Endothelial cell of umbilical vein (primary cell): ENCODE results near the gene CLTB. TPM values are rescaled to one million over a fixed set of nuclear protein-coding genes. Genes with fewer than 3 reads are reported as not detected.

ENCODE experiments used
- BruUV-seq: library from RNA; stranded (reverse); fragments of 400-500 nt; replicated peaks from 2 replicates; lab custom pipeline; 2021; lab: Mats Ljungman, UMichigan
- CTCF ChIA-PET: fragments of 300-600, 350-600 bp; sonication (Branson Sonifier 250); formaldehyde crosslinking; loops from one replicate; lab custom pipeline; 2021; ENCODE audit warnings: antibody characterized with exemption, inconsistent platforms; lab: Charles Lee
- POLR2A ChIA-PET: fragments of 300-600, 350-600 bp; sonication (Branson Sonifier 250); formaldehyde crosslinking; loops from one replicate; lab custom pipeline; 2021; ENCODE audit warnings: antibody characterized with exemption, inconsistent platforms; lab: Charles Lee
- DNase-seq: peaks from one replicate; pipeline ENCODE4 v3.0.0-alpha.2; 2011; ENCODE audit warnings: low read depth, low spot score
- FAIRE-seq: peaks from 2 replicates; lab custom pipeline; 2011; peaks lifted over from hg19 to GRCh38; lab: Jason Lieb, UNC
- H2AFZ ChIP-seq: 2 replicates; pipeline ENCODE4 v1.6.0; 2012; ENCODE audit warnings: low read depth, low read length, control low read depth, inconsistent platforms
- H3K27ac ChIP-seq: 2 replicates; pipeline ENCODE4 v1.5.1; 2011; ENCODE audit warnings: low read depth, mild to moderate bottlenecking, control low read depth, low read length, moderate library complexity; ENCODE audit not compliant: insufficient read depth
- H3K27me3 ChIP-seq, 2 experiments: 2 replicates each; pipeline versions ENCODE4 v1.6.0 to v1.6.1; 2011; ENCODE audit warnings: low read length in 2 of 2, mixed read lengths in 1 of 2; ENCODE audit not compliant: control insufficient read depth in 2 of 2, insufficient read depth in 2 of 2
- H3K36me3 ChIP-seq, 2 experiments: 2 replicates in 1 of 2; 3 replicates in 1 of 2; pipeline ENCODE4 v1.5.1; 2011; ENCODE audit warnings: low read length in 2 of 2, mild to moderate bottlenecking in 1 of 2, moderate library complexity in 1 of 2; ENCODE audit not compliant: control insufficient read depth in 2 of 2, insufficient read depth in 2 of 2; ENCODE audit errors: extremely low read depth in 1 of 2
- H3K4me1 ChIP-seq: 3 replicates; pipeline ENCODE4 v1.5.1; 2011; ENCODE audit warnings: mild to moderate bottlenecking, low read length; ENCODE audit not compliant: control insufficient read depth, insufficient read depth; ENCODE audit errors: extremely low read depth
- H3K4me2 ChIP-seq: 2 replicates; pipeline ENCODE4 v1.6.1; 2011; ENCODE audit warnings: low read length, control low read depth, mixed read lengths; ENCODE audit not compliant: insufficient read depth
- H3K4me3 ChIP-seq, 3 experiments: fragments of 200-600 bp in 1 of 3; sonication (generic), shearing (Covaris generic) in 1 of 3; replicated peaks in 1 of 3; 2 replicates each; pipeline ENCODE4 v1.5.1; 2011 to 2016; ENCODE audit warnings: control low read depth in 3 of 3, low read length in 3 of 3, mild to moderate bottlenecking in 2 of 3, inconsistent platforms in 1 of 3, low read depth in 1 of 3, moderate library complexity in 1 of 3; ENCODE audit not compliant: insufficient read depth in 1 of 3
- H3K79me2 ChIP-seq: 2 replicates; pipeline ENCODE4 v1.6.0; 2012; ENCODE audit warnings: low read length, inconsistent platforms; ENCODE audit not compliant: control insufficient read depth, insufficient read depth
- H3K9ac ChIP-seq: replicated peaks from 2 replicates; pipeline ENCODE3; 2011; ENCODE audit warnings: low read length, control low read depth; ENCODE audit not compliant: insufficient read depth; ENCODE audit errors: extremely low read depth
- H3K9me1 ChIP-seq: replicated peaks from 3 replicates; pipeline ENCODE4 v1.6.0; 2011; ENCODE audit warnings: mild to moderate bottlenecking, low read length; ENCODE audit not compliant: control insufficient read depth, insufficient read depth; ENCODE audit errors: extremely low read depth
- H3K9me3 ChIP-seq: replicated peaks from 2 replicates; pipeline ENCODE4 v1.5.1; 2012; ENCODE audit warnings: low read length, inconsistent platforms; ENCODE audit not compliant: control insufficient read depth, insufficient read depth
- H4K20me1 ChIP-seq: replicated peaks from 2 replicates; pipeline ENCODE3; 2011; ENCODE audit warnings: mild to moderate bottlenecking, low read length; ENCODE audit not compliant: control insufficient read depth, insufficient read depth; ENCODE audit errors: extremely low read depth
- JUN ChIP-seq: IDR thresholded peaks from 2 replicates; pipeline ENCODE4 v1.6.1; 2011; ENCODE audit warnings: borderline replicate concordance, low read depth; ENCODE audit not compliant: insufficient read length, insufficient read depth
- POLR2AphosphoS5 ChIP-seq: IDR thresholded peaks from 2 replicates; pipeline ENCODE4 v1.6.1; 2012; ENCODE audit warnings: low read depth, mild to moderate bottlenecking, control low read depth, low read length, moderate library complexity; ENCODE audit not compliant: insufficient read depth
- dilution Hi-C: fragments of 300-500 bp; cut with MboI; formaldehyde crosslinking; loops from one replicate; pipeline ENCODE4 v1.15.0; 2019; ENCODE audit warnings: low sequenced_read_pairs; ENCODE audit not compliant: extremely low pct_ligation_motif_present
- intact Hi-C: fragments of 100-400 bp; cut with micrococcal nuclease; formaldehyde crosslinking; loops from one replicate; pipeline ENCODE4 v1.10.0; 2022
- polyA plus RNA-seq, 4 experiments: library from polyadenylated mRNA; depleted of rRNA in 3 of 4; stranded (reverse) in 3 of 4; unstranded in 1 of 4; fragments of >200 nt; gene quantifications; 2 replicates each; pipeline versions ENCODE4 v1.2.1 to v1.2.3, GENCODE V29; 2011 to 2012; ENCODE audit warnings: missing spikeins in 1 of 4
- total RNA-seq: library from RNA; stranded (reverse); gene quantifications from 2 replicates; pipeline ENCODE4 v1.2.3, GENCODE V29; 2021

Gene CLTB
- total and polyA plus RNA-seq, 2 donors (not counting 3 experiments of a cell fraction or from before 2014, with no cell fraction given): 73.2 to 111 TPM

DNA sequence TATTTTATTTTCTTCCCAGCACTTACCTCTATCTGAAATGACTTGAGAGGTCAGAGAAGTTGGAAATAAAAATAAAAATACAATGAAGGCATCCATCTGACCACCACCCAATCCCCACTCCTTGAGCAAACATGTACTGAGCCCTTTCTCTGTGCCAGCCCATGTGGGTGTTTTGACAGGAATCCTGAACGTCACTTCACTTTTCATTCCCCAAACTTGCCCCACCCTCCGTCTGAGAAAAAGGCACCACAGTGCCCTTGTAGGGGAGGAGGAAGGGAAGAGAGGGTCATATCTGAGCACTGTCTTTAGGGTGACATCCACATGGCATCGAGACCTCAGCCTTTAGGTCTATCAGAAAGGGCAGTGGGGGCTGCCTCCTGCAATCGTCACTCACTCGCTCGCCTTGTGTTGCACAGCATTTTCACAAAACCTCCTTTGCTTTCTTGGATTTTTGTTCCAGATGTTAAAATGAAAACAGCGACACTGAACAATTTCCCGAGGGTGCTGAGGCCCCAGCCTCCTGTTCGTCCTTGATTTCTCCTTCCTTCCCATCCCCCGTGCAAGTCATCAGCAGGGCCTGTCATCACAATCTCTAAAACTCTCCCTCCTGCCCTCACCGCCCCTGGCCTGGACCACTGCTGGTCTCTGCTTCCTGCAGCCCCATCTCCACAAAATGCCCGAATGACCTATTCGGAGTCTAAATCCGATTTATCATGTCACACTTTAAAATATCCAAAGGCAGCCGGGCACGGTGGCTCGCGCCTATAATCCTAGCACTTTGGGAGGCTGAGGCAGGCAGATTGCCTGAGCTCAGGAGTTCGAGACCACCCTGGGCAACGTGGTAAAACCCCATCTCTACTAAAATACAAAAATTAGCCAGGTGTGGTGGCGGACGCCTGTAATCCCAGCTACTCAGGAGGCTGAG, 14.8 kb downstream of the CLTB start:
- no TSS peak for BruUV-seq
- Histone ChIP-seq H3K27ac (no peak overlapping the region), H3K4me3 (no peak overlapping the region), H3K4me1 (no peaks in the 10 kb centered on the region), H3K27me3 (no peaks in the 10 kb centered on the region), H3K9me3 (no peaks in the 10 kb centered on the region), H3K79me2 (no peaks in the 10 kb centered on the region), H2AFZ (no peak overlapping the region), H3K9me1 (no peaks in the 10 kb centered on the region), H3K9ac (no peak overlapping the region), H4K20me1 (no peaks in the 10 kb centered on the region), H3K4me2 (no peak overlapping the region), H3K36me3 (peaks cover 0 to 22% of the 10 kb centered on the region in 2 experiments)
- DNase-seq: no peak
- dilution Hi-C loops: no loop called here
- intact Hi-C loops: no loop called here
- CTCF ChIA-PET: no interaction called here
- no peak for FAIRE-seq
- POLR2A ChIA-PET: no interaction called here
- no peak for TF ChIP-seq JUN

DNA sequence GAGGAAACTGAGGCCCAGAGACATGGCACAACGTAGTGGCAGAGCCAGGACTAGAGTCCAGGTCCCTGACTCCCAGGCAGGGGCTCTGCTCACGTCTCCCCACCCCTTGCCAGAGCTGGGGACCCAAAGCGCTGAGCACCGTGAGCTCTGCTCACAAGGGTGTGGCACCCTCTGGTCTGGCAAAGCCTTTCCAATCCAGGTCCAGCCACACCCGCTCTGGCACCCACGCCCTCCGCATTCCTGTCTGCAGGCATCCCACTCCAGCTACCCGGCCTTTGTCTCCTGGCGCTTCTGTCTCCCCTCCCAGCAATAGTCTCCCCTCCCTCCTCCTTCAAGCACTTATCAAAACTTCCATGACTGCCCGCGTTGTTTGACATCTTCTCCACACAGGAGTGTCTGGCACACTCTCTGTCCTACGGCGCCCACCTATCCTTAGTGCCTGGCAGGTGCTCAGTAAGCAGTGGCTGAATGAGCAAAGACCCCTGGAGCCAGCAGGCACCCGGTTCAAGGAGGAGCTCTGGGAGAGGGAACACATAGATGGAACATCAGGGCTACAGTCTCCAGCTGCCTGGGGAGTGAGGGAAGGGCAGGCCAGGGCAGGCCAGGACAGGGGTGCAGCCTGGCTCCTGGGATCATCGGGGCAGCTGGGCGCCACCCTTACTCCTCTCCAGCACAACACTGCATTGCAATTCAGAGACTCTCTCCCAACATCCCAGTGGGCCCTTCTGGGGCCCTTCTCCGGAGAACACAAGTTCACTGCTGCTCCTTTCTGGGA, 15.8 kb downstream of the CLTB start:
- FAIRE-seq (no peak), DNase-seq (no peak)
- H3K9me1 ChIP-seq: no peaks in the 10 kb centered on the region
- H3K9ac ChIP-seq: no peak overlapping the region
- intact Hi-C loops: no loop called here
- H4K20me1 ChIP-seq: no peaks in the 10 kb centered on the region
- BruUV-seq: no TSS peak
- no peak overlapping the region for H3K4me3 ChIP-seq
- H3K9me3 ChIP-seq: no peaks in the 10 kb centered on the region
- H3K27ac ChIP-seq: no peak overlapping the region
- H2AFZ ChIP-seq: no peak overlapping the region
- H3K4me1 ChIP-seq: no peaks in the 10 kb centered on the region
- H3K4me2 ChIP-seq: no peak overlapping the region
- no peaks in the 10 kb centered on the region for H3K27me3 ChIP-seq
- ChIA-PET POLR2A (no interaction called here), CTCF (interaction anchor here (0.6 kb wide), 1 partner anchor 588 kb away, joined by 4 read pairs; no protein-coding TSS in a partner anchor)
- peaks cover 0 to 24% of the 10 kb centered on the region in 2 experiments for H3K36me3 ChIP-seq
- no peaks in the 10 kb centered on the region for H3K79me2 ChIP-seq
- no peak for TF ChIP-seq POLR2AphosphoS5
- dilution Hi-C loops: no loop called here
